ENCODE measurements around the gene ZNF410. TPM values are rescaled to one million over a fixed set of nuclear protein-coding genes. Genes with fewer than 3 reads are reported as not detected.
"Not testable (repeated sequence)": the region's sequence is repeated elsewhere in the genome, so short reads cannot be mapped to it uniquely, and the experiment has no call there.

Gene ZNF410
- total RNA-seq, 1 donor from 2014 or later, result 71.5 TPM

- no peak for DNase-seq (ENCODE audit: low spot score)
These were observed 608 bp downstream of the ZNF410 start for GRCh38 chr14:73887318-73887616.

DNA sequence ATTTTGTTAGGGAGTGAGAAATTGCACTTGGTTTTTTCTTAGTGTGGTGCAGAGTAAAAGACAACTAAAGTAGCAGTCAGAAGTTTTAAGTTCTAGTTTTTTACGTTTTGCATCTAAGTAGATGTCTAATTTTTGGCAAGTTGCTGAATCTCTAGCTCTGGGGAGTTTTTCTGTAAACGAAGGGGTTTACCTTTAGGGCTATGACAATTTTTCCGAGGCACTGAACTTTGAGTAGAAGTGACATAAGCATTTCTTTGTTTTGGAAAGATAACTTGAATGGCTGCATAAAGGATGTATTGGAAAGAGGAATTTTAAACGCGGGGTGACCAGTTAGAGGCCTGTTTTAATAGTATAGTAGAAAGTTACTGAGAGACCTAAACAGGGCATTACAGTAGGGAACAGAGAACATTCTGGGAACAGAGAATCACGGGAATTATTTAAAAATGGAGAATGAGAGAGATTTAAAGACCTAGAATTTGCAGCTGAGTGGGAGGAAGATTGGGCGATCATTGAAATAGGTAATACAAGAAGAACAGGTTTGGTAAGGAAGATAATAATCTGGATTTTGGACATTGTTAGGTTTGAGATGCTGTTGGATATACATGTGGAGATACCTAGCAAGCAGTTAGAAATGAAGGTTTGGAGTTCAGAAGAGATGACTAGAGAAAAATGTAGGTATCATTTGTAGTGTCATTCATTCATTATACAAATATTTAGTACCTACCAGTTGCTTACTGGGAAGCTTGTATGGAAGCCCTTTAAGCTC is 1.2 kb downstream of the ZNF410 start:
- DNase-seq (ENCODE audit: low spot score), result no peak

GRCh38 chr14:73888460-73888725 is 1.7 kb downstream of the ZNF410 start:
- DNase-seq (ENCODE audit: low spot score), result no peak

DNA sequence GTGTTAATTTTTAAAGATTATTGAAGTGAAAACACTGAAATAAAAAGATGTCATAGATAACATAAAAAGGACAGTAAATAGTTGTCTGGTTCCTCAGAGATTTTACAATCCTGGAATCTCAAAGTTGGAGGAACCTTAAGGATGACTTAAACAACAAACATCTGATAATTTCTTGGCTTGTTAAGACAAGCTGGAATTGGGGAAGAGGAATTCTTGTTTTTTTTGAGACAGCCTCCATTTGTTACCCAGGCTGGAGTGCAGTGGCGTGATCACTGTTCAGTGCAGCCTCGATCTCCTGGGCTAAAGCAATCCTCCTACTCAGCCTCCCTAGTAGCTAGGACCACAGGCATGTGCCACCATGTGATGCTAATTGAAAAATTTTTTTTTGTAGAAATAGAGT is 2.3 kb downstream of the ZNF410 start:
- DNase-seq (ENCODE audit: low spot score), result no peak

DNA sequence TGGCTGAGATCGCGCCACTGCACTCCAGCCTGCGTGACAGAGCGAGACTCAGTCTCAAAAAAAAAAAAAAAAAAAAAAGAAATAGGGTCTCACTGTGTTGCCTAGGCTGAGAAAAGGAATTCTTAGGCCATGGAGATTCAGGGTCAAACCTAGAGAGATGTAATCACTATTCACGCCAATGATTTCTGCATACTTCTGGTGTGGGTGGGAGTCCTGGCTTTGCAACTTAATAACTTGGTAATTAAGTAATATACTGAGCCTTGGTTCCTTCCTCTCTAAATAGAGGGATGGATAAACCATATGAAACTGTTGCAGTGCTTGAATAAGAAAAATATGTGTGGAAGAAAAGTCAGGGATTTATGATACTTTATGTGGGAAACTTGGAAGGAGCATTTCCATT is 2.7 kb downstream of the ZNF410 start:
- DNase-seq (ENCODE audit: low spot score), result no peak

DNA sequence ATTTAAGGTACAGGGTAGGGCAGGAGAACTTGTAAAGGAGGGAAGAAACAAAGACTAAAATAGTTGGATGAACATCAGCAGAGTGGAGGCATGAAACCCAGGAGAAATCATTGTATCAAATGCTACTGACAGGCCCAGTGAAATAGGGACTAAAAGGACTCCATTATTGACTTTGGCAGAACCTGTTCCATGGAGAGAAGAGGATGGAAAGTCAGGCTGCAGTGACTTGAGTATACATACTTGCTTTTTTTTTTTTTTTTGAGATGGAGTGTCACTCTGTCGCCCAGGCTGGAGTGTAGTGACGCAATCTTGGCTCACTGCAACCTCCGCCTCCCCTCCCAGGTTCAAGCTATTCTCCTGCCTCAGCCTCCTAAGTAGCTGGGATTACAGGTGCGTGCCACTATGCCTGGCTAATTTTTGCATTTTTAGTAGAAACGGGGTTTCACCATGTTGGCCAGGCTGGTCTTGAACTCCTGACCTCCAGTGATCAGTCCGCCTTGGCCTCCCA is 7.6 kb downstream of the ZNF410 start:
- not testable (repeated sequence) for DNase-seq (ENCODE audit: low spot score)

DNA sequence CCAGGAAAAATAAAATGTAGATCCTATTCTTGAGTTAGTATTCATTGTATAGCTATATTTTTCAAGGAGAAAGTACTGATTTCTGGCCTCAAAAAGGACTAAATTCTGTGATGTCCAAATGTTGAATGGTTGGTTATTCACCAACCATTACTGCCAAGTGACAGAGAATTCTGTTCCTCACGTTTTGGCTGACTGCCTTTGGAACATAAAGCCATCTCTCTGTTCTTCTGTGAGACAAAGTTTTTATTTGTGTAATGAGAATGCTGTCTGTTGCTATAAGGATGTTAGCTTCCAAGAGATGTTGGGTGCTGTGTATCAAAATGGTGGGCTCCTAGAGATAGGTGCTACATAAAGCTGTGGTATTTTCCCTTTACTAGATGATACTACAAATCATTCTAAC is 9.3 kb downstream of the ZNF410 start:
- DNase-seq (ENCODE audit: low spot score), result no peak

GRCh38 chr14:73896521-73896920 is 9.9 kb downstream of the ZNF410 start:
- no peak for DNase-seq (ENCODE audit: low spot score)

DNA sequence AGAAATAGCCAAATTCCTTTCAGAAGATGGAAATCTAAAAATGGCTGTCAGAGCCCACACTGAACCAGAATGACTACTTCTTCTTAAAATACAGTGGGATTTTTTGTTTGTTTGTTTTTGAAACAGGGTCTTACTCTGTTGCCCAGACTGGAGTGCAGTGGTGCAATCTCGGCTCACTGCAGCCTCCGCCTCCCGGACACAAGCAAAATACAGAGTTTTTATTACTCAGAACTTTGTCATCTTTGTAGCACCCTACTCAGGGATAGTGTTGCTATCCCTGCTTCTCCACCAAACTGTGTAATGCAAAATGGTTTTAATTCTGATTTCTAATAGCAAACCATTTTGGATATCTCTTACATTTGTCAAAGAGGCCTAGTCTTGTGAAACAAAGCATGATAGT is 16.4 kb downstream of the ZNF410 start:
- no peak for DNase-seq (ENCODE audit: low spot score)

GRCh38 chr14:73909681-73910080 is 23.0 kb downstream of the ZNF410 start:
- DNase-seq (ENCODE audit: low spot score), result no peak

DNA sequence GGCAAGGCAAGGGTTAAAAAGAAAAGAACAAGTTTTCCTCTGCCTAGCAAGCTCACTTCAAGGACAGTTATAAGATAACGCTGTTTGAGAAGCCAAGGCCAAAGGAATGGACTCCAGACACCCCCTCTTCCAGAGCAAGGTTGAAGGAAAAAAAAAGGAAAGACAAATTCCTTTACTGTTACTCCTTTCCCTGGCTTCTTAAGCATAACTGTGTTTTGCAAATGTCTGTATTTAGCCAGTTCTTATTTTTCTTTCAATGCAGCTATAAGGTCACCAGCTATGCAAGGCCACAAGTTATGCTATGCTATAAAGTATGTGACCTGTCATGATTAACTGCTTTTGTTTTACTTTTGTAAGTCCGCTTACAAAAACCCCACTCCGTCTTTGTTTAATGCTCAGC is 26.6 kb downstream of the ZNF410 start:
- no peak for DNase-seq (ENCODE audit: low spot score)

GRCh38 chr14:73916324-73916723 is 29.7 kb downstream of the ZNF410 start:
- no peak for DNase-seq (ENCODE audit: low spot score)

- DNase-seq (ENCODE audit: low spot score), result not testable (repeated sequence)
These were observed 32.8 kb downstream of the ZNF410 start for GRCh38 chr14:73919457-73919856.

GRCh38 chr14:73924337-73924736 is 37.7 kb downstream of the ZNF410 start:
- DNase-seq (ENCODE audit: low spot score), result no peak

DNA sequence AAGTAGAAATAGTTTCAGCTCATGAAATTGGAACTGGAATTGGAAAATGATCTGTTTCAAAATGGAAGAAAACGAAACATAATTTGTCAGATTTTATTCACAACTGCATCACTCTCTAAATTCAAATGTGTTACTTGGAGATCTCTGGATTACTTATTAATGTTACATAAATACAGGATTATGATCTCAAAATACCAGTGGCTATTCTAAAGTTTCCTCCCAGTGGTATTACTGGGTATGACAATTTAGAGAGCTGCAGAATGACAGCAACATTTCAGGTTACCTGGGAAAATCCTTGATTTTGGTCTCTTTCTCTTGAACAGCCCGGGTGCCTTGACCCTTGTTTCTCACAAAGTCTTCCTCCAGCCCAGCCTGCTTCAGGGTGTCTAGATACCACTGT is 49.0 kb downstream of the ZNF410 start:
- no peak for DNase-seq (ENCODE audit: low spot score)

- DNase-seq (ENCODE audit: low spot score), result no peak
These were observed 49.9 kb downstream of the ZNF410 start for GRCh38 chr14:73936548-73936947.

- no peak for DNase-seq (ENCODE audit: low spot score)
These were observed 50.4 kb downstream of the ZNF410 start for GRCh38 chr14:73937012-73937411.

GRCh38 chr14:73942180-73942579 is 55.5 kb downstream of the ZNF410 start:
- DNase-seq (ENCODE audit: low spot score), result no peak

- DNase-seq (ENCODE audit: low spot score), result peak; percentile 57
These were observed 56.4 kb downstream of the ZNF410 start for GRCh38 chr14:73943083-73943482.

- DNase-seq (ENCODE audit: low spot score), result no peak
These were observed 57.9 kb downstream of the ZNF410 start for GRCh38 chr14:73944432-73945158.

DNA sequence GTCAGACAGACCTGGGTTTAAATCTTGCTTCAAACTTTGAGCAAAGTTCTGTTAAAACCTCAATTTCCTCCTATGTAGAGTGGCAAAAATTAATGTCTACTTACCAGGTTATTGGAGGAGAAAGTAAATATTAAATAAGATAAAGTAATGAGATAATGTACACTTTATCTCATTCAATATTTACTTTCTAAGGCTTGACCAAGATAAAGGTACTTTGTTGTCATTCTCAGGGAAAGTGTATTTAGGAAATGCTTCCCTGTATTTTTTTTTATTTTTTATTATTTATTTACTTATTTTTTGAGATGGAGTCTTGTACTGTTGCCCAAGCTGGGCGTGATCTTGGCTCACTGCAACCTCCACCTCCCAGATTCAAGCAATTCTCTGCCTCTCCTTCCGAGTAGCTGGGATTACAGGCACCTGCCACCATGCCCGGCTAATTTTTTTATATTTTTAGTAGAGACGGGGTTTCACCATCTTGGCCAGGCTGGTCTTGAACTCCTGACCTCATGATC is 58.6 kb downstream of the ZNF410 start:
- DNase-seq (ENCODE audit: low spot score), result no peak

DNA sequence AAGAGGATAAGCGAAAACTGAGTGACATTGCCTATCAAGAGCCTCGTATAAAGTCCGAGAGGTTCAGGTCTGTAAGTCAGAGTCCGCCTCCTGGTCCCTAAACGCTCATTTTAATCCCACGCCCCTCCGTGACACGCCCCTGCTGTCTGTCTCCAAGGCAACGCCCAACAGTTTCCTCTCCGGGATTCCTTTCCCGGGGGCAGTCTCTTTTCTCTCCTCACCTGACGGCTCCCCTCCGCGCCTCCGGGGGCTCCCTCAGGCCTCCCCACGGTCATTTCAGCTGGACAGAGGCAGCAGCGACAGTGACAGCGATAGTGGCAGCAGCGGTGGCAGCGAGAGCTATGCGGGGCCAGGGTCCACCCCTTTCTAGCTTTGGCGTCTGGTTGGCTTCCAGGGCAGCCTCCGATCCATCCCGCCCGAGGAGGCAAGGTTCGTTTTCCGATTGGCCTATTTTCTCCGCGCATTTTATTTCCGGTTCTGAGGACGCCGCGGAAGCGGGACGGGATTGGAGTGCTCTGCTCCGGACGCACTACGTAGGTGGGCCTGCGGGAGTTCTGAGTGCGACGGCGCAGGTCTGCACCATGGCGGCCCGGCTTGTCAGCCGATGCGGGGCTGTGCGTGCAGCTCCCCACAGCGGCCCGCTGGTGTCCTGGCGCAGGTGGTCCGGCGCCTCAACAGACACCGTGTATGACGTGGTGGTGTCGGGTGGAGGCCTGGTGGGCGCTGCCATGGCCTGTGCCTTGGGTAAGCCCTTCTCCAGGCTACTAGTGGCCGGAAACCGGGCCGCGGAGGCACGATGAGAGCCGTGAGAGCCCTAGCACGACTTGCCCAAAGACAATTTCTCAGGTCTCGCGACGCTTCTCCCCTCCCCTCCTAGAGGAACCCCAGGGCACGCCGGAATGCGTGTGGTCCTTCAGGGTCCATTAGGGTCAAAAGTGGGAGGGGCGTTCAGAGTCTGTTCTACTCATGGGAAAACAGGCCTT is 63.4 kb downstream of the ZNF410 start, which contains the start of the genes COQ6 and FAM161B:
COQ6 (plus strand) TSS at position 551 of the 983 bp plus-strand sequence; CDS start at position 582, 31 bp downstream.
FAM161B (minus strand) TSS at position 343 of the 983 bp plus-strand sequence; CDS start at position 275, 68 bp downstream.
- peak; percentile 99 for DNase-seq (ENCODE audit: low spot score)
